HG03066 (cell line): ENCODE data around the gene KY.

Source experiments
- ATAC-seq: cut with Tn5 transposase; IDR thresholded peaks from one replicate; pipeline ENCODE4 v1.9.1; 2021; ENCODE audit warnings: low read depth; ENCODE audit not compliant: unreplicated experiment

KY gene

GRCh38 chr3:134647902-134648760 lies 2.7 kb downstream of the KY start:
- ATAC-seq: no peak

GRCh38 chr3:134646086-134646485 lies 4.7 kb downstream of the KY start:
- ATAC-seq: no peak

- ATAC-seq: no peak
These were observed 5.3 kb downstream of the KY start for GRCh38 chr3:134645515-134645914.

- no peak for ATAC-seq
These were observed 5.9 kb downstream of the KY start for GRCh38 chr3:134644731-134645514.

- ATAC-seq: no peak
These were observed 7.6 kb downstream of the KY start for GRCh38 chr3:134643150-134643675.

- no peak for ATAC-seq
These were observed 8.2 kb downstream of the KY start for GRCh38 chr3:134642445-134643149.

GRCh38 chr3:134641671-134642300 lies 9.0 kb downstream of the KY start:
- ATAC-seq: no peak

GRCh38 chr3:134640872-134641470 lies 9.9 kb downstream of the KY start:
- no peak for ATAC-seq

GRCh38 chr3:134640378-134640777 lies 10.4 kb downstream of the KY start:
- no peak for ATAC-seq

GRCh38 chr3:134638385-134639030 lies 12.3 kb downstream of the KY start:
- no peak for ATAC-seq

GRCh38 chr3:134636406-134636805 lies 14.4 kb downstream of the KY start:
- ATAC-seq: no peak

- ATAC-seq: no peak
These were observed 20.3 kb downstream of the KY start for GRCh38 chr3:134630506-134630905.

GRCh38 chr3:134628884-134629283 lies 21.9 kb downstream of the KY start:
- ATAC-seq: no peak

GRCh38 chr3:134627831-134628230 lies 23.0 kb downstream of the KY start:
- no peak for ATAC-seq

- no peak for ATAC-seq
These were observed 24.7 kb downstream of the KY start for GRCh38 chr3:134625885-134626741.

GRCh38 chr3:134625462-134625861 lies 25.4 kb downstream of the KY start:
- ATAC-seq: no peak

- no peak for ATAC-seq
These were observed 26.1 kb downstream of the KY start for GRCh38 chr3:134624537-134625287.
